ENCODE data around the gene SLC35B1.

GRCh38 chr17:49692751-49693150, 15.0 kb downstream of the SLC35B1 start:
- no peak for TF ChIP-seq CTCF (conservative IDR thresholded peaks at IDR 0.05; ENCODE audit: low read length)
- no peak for TF ChIP-seq EZH2phosphoT487 (IDR thresholded peaks at IDR 0.05; ENCODE audit: borderline replicate concordance, low read depth, low read length)

Data from OCI-LY7 (cell line).